Right ventricle myocardium inferior (tissue), 1 donor: Measurements from ENCODE around the gene TOMM5. TPM values are rescaled to one million over a fixed set of nuclear protein-coding genes. Genes with fewer than 3 reads are reported as not detected.

Source experiments
- ATAC-seq: fragments of 200-7000 bp; cut with Tn5 transposase; one replicate; pipeline ENCODE4 v1.9.1; 2020; ENCODE audit warnings: mild to moderate bottlenecking, moderate library complexity
- DNase-seq: peaks from one replicate; pipeline ENCODE4 v3.0.0; 2021; ENCODE audit errors: missing footprints
- intact Hi-C: fragments of 100-400 bp; cut with DNase I; formaldehyde crosslinking; loops from one replicate; pipeline ENCODE4 v1.11.0; 2022
- total RNA-seq: library from RNA; stranded (reverse); fragmentation: NEBNext Ultra II Directional; extraction: Animal tissue kit (Norgen Biotek cat#: 25700); gene quantifications from one replicate; pipeline ENCODE4 v1.2.1, GENCODE V29; 2021
- donor health status: DM: no; HTN: yes; CAD: no; lungs with severe emphysema.

TOMM5 gene
- total RNA-seq, 1 donor from 2014 or later = 62.3 TPM

GRCh38 chr9:37571282-37571681, 21.1 kb downstream of the TOMM5 start:
- intact Hi-C loops = loop anchor here (10.0 kb wide), 3 partner anchors 86 to 174 kb away; partner anchors contain the start of genes GRHPR and POLR1E
- no peak for ATAC-seq

GRCh38 chr9:37566716-37567115, 25.7 kb downstream of the TOMM5 start:
- intact Hi-C loops = no loop called here
- DNase-seq (no peak), ATAC-seq (no peak)

More at GRCh38 chr9:37571282-37571681, 21.1 kb downstream of the TOMM5 start:
- DNase-seq = no peak

- no peak for ATAC-seq
- intact Hi-C loops = no loop called here
- DNase-seq = no peak
Observed at GRCh38 chr9:37565661-37566618, 26.5 kb downstream of the TOMM5 start.

GRCh38 chr9:37564916-37565315, 27.5 kb downstream of the TOMM5 start:
- DNase-seq = no peak
- ATAC-seq = no peak
- intact Hi-C loops = no loop called here

- intact Hi-C loops = no loop called here
- DNase-seq (no peak), ATAC-seq (no peak)
Observed at GRCh38 chr9:37563806-37564513, 28.4 kb downstream of the TOMM5 start.

GRCh38 chr9:37562826-37563225, 29.6 kb downstream of the TOMM5 start:
- DNase-seq (no peak), ATAC-seq (no peak)
- intact Hi-C loops = no loop called here

- intact Hi-C loops = no loop called here
- no peak for DNase-seq
- no peak for ATAC-seq
Observed at GRCh38 chr9:37561682-37562081, 30.7 kb downstream of the TOMM5 start.

- intact Hi-C loops = no loop called here
- ATAC-seq = no peak
- no peak for DNase-seq
Observed at GRCh38 chr9:37559855-37560592, 32.4 kb downstream of the TOMM5 start.

- ATAC-seq = no peak
- DNase-seq = no peak
- intact Hi-C loops = no loop called here
Observed at GRCh38 chr9:37559125-37559524, 33.3 kb downstream of the TOMM5 start.

GRCh38 chr9:37555786-37556185, 36.6 kb downstream of the TOMM5 start:
- intact Hi-C loops = no loop called here
- no peak for DNase-seq

GRCh38 chr9:37554318-37554717, 38.1 kb downstream of the TOMM5 start:
- intact Hi-C loops = no loop called here

More at GRCh38 chr9:37555786-37556185, 36.6 kb downstream of the TOMM5 start:
- ATAC-seq = no peak

GRCh38 chr9:37551888-37552287, 40.5 kb downstream of the TOMM5 start:
- no peak for DNase-seq
- intact Hi-C loops = no loop called here
- no peak for ATAC-seq

More at GRCh38 chr9:37554318-37554717, 38.1 kb downstream of the TOMM5 start:
- ATAC-seq (no peak), DNase-seq (no peak)

GRCh38 chr9:37551468-37551867, 40.9 kb downstream of the TOMM5 start:
- intact Hi-C loops = no loop called here
- no peak for DNase-seq
- ATAC-seq = no peak

GRCh38 chr9:37550781-37551180, 41.6 kb downstream of the TOMM5 start:
- no peak for DNase-seq
- intact Hi-C loops = no loop called here
- ATAC-seq = no peak

GRCh38 chr9:37549527-37549926, 42.9 kb downstream of the TOMM5 start:
- intact Hi-C loops = no loop called here
- DNase-seq (no peak), ATAC-seq (no peak)

- intact Hi-C loops = no loop called here
- DNase-seq = no peak
- ATAC-seq = no peak
Observed at GRCh38 chr9:37547328-37547878, 45.0 kb downstream of the TOMM5 start.

- DNase-seq (no peak), ATAC-seq (no peak)
- intact Hi-C loops = no loop called here
Observed at GRCh38 chr9:37543468-37543867, 48.9 kb downstream of the TOMM5 start.

GRCh38 chr9:37542895-37543294, 49.5 kb downstream of the TOMM5 start:
- DNase-seq (no peak), ATAC-seq (no peak)
- intact Hi-C loops = no loop called here

- DNase-seq (no peak), ATAC-seq (no peak)
- intact Hi-C loops = no loop called here
Observed at GRCh38 chr9:37542488-37542887, 49.9 kb downstream of the TOMM5 start.
